Neural cell (in vitro differentiated cells): ENCODE results near the gene DMTF1. TPM values are rescaled to one million over a fixed set of nuclear protein-coding genes. Genes with fewer than 3 reads are reported as not detected.

Experiments used
- H2AFZ ChIP-seq: fragments of 200-600, 300-800 bp; sonication (generic), shearing (Covaris generic); 2 replicates; pipeline ENCODE4 v1.6.0; 2014; ENCODE audit warnings: low read depth, mild to moderate bottlenecking, antibody characterized with exemption, low read length, moderate library complexity
- H3F3A ChIP-seq: fragments of 200-600 bp; shearing (Covaris generic); 2 replicates; pipeline ENCODE4 v1.6.1; 2016; ENCODE audit warnings: mild to moderate bottlenecking, moderate library complexity, mixed read lengths, antibody characterized with exemption, low read length; ENCODE audit not compliant: insufficient read depth, poor library complexity, severe bottlenecking
- H3K27ac ChIP-seq: fragments of 200-600, 300-800 bp; sonication (generic), shearing (Covaris generic); 2 replicates; pipeline ENCODE4 v1.5.1; 2014; ENCODE audit warnings: mild to moderate bottlenecking, low read length, moderate library complexity
- H3K27me3 ChIP-seq: fragments of 300-800, 200-600 bp; sonication (generic), shearing (Covaris generic); 2 replicates; pipeline ENCODE4 v1.6.0; 2014; ENCODE audit warnings: mild to moderate bottlenecking, low read depth, low read length, moderate library complexity; ENCODE audit not compliant: insufficient read depth
- H3K36me3 ChIP-seq: fragments of 300-800, 200-600 bp; sonication (generic), shearing (Covaris generic); 2 replicates; pipeline ENCODE4 v1.5.1; 2014; ENCODE audit warnings: mild to moderate bottlenecking, antibody characterized with exemption, low read length, moderate library complexity; ENCODE audit not compliant: insufficient read depth
- H3K4me2 ChIP-seq: fragments of 300-800, 200-600 bp; sonication (generic), shearing (Covaris generic); 2 replicates; pipeline ENCODE4 v1.6.0; 2014; ENCODE audit warnings: mild to moderate bottlenecking, low read length
- H3K4me3 ChIP-seq: fragments of 300-800, 200-600 bp; sonication (generic), shearing (Covaris generic); 2 replicates; pipeline ENCODE4 v1.5.1; 2014; ENCODE audit warnings: mild to moderate bottlenecking, low read length, moderate library complexity
- H3K79me2 ChIP-seq: fragments of 200-600 bp; shearing (Covaris generic); replicated peaks from 2 replicates; pipeline ENCODE4 v1.6.0; 2014; ENCODE audit warnings: mild to moderate bottlenecking, low read length, moderate library complexity; ENCODE audit not compliant: insufficient read depth
- H3K9ac ChIP-seq: fragments of 300-800, 200-600 bp; sonication (generic), shearing (Covaris generic); 2 replicates; pipeline ENCODE4 v1.6.1; 2016; ENCODE audit warnings: mild to moderate bottlenecking, low read length, mixed read lengths
- H3K9me2 ChIP-seq: fragments of 200-600 bp; shearing (Covaris generic); 2 replicates; pipeline ENCODE4 v1.6.1; 2016; ENCODE audit warnings: mild to moderate bottlenecking, low read length, mixed read lengths; ENCODE audit not compliant: insufficient read depth
- H3K9me3 ChIP-seq: fragments of 200-600, 300-800 bp; sonication (generic), shearing (Covaris generic); 2 replicates; pipeline ENCODE4 v1.6.1; 2016; ENCODE audit warnings: mild to moderate bottlenecking, mixed run types, low read length, moderate library complexity, mixed read lengths
- H4K20me1 ChIP-seq: fragments of 200-600 bp; shearing (Covaris generic); 2 replicates; pipeline ENCODE4 v1.6.1; 2016; ENCODE audit warnings: mild to moderate bottlenecking, mixed run types; ENCODE audit not compliant: insufficient read depth
- EP300 ChIP-seq: fragments of 450-650 bp; conservative IDR thresholded peaks from 2 replicates; pipeline ENCODE4 v1.6.1; 2014; ENCODE audit warnings: antibody characterized with exemption, mild to moderate bottlenecking, moderate library complexity; ENCODE audit not compliant: poor library complexity, severe bottlenecking
- EZH2 ChIP-seq: fragments of 200-600, 300-800 bp; shearing (Covaris generic), sonication (generic); IDR thresholded peaks from 2 replicates; pipeline ENCODE4 v1.6.1; 2014; ENCODE audit warnings: antibody characterized with exemption, low read length, borderline replicate concordance, mild to moderate bottlenecking; ENCODE audit not compliant: insufficient read depth, poor library complexity, severe bottlenecking
- MXI1 ChIP-seq: fragments of 450-650 bp; conservative IDR thresholded peaks from 2 replicates; pipeline ENCODE4 v1.6.1; 2014; ENCODE audit warnings: antibody characterized with exemption, mild to moderate bottlenecking; ENCODE audit not compliant: poor library complexity, severe bottlenecking
- POLR2AphosphoS5 ChIP-seq: IDR thresholded peaks from 2 replicates; pipeline ENCODE4 v1.6.1; 2012
- RAD21 ChIP-seq: fragments of 450-650 bp; conservative IDR thresholded peaks from 2 replicates; pipeline ENCODE4 v1.6.1; 2014; ENCODE audit warnings: antibody characterized with exemption, mild to moderate bottlenecking, moderate library complexity
- SMC3 ChIP-seq: fragments of 450-650 bp; conservative IDR thresholded peaks from 2 replicates; pipeline ENCODE4 v1.6.1; 2014; ENCODE audit warnings: antibody characterized with exemption, mild to moderate bottlenecking, moderate library complexity; ENCODE audit not compliant: poor library complexity
- TAF1 ChIP-seq: IDR thresholded peaks from 2 replicates; pipeline ENCODE4 v1.6.1; 2012; ENCODE audit warnings: low read depth
- polyA minus RNA-seq: library from RNA; depleted of rRNA, polyadenylated mRNA; stranded (reverse); fragments of >200 nt; gene quantifications from 2 replicates; pipeline ENCODE4 v1.2.3, GENCODE V29; 2014
- polyA plus RNA-seq: library from polyadenylated mRNA; depleted of rRNA; stranded (reverse); fragments of >200 nt; gene quantifications from 2 replicates; pipeline ENCODE4 v1.2.3, GENCODE V29; 2014
- TF ChIP-seq, protein P1 (sequence below): IDR thresholded peaks from 2 replicates; pipeline ENCODE4 v1.6.1; 2012; ENCODE audit warnings: borderline replicate concordance
- TF ChIP-seq, protein P2 (sequence below): fragments of 450-650 bp; IDR thresholded peaks from 2 replicates; pipeline ENCODE4 v1.5.1; 2014; ENCODE audit warnings: antibody characterized with exemption, mild to moderate bottlenecking, moderate library complexity; ENCODE audit not compliant: poor library complexity, severe bottlenecking

The DMTF1 gene, protein sequence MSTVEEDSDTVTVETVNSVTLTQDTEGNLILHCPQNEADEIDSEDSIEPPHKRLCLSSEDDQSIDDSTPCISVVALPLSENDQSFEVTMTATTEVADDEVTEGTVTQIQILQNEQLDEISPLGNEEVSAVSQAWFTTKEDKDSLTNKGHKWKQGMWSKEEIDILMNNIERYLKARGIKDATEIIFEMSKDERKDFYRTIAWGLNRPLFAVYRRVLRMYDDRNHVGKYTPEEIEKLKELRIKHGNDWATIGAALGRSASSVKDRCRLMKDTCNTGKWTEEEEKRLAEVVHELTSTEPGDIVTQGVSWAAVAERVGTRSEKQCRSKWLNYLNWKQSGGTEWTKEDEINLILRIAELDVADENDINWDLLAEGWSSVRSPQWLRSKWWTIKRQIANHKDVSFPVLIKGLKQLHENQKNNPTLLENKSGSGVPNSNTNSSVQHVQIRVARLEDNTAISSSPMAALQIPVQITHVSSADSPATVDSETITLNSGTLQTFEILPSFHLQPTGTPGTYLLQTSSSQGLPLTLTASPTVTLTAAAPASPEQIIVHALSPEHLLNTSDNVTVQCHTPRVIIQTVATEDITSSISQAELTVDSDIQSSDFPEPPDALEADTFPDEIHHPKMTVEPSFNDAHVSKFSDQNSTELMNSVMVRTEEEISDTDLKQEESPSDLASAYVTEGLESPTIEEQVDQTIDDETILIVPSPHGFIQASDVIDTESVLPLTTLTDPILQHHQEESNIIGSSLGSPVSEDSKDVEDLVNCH
- polyA plus RNA-seq (253 and 314 TPM in 2 replicates), polyA minus RNA-seq (228 and 259 TPM in 2 replicates)

DNA sequence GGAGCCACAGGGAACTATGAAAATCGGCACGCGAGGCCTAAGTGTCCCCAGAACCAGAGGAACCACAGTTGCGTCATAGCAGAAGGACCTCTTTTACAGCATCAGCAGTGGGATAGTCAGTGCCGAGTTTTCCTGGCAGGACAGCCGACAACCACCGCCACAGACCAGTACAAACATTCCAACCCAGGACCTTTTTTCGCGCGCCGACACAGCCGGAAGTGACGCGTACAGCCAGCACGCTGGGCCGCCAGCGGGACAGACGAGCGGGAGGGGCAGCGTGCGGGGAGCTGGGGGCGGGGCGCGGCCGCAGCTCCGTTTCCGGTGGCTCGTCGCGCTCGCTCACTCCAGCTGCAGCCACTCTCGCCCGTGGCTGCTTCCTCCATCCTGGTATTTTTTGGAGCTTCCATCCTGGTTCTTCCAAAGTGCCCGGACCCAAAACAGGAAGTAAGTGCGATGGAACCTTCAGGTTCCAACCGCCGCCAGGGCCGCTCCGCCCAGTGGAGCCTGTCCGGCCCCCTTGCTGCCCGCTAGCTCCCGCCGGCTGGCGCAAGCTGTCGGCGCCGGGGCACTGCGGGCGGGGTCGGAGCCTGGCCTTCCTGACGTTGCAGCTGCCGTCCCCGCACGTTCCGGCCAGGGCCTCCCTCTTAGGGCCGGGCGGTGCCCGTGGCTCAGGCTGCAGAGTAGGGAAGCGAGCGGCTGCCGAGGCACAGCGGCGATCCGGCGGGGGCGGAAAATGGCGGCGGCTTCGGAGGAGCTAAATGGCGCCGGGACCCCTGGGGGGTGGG is at the start of gene DMTF1:
TSS of gene DMTF1 (plus strand) at position 342 of the 785 bp plus-strand sequence. CDS start 12,489 bp downstream, outside the sequence.
- Histone ChIP-seq H3K9me2 (no peaks in the 10 kb centered on the region), H2AFZ (peak within 1 kb of the TSS; percentile 75), H3K9ac (peak within 1 kb of the TSS; percentile 97), H3K36me3 (no peaks in the 10 kb centered on the region), H3K4me2 (peak within 1 kb of the TSS; percentile 89), H3K27me3 (no peaks in the 10 kb centered on the region), H3K9me3 (no peaks in the 10 kb centered on the region), H3F3A (peaks cover 3% of the 10 kb centered on the region), H3K79me2 (peaks cover 46% of the 10 kb centered on the region), H3K27ac (peak within 1 kb of the TSS; percentile 94), H3K4me3 (peak within 1 kb of the TSS; percentile 81), H4K20me1 (no peaks in the 10 kb centered on the region)
- TF ChIP-seq MXI1: peak; percentile 100
- peak; percentile 13 for TF ChIP-seq RAD21
- TF ChIP-seq, protein P1, sequence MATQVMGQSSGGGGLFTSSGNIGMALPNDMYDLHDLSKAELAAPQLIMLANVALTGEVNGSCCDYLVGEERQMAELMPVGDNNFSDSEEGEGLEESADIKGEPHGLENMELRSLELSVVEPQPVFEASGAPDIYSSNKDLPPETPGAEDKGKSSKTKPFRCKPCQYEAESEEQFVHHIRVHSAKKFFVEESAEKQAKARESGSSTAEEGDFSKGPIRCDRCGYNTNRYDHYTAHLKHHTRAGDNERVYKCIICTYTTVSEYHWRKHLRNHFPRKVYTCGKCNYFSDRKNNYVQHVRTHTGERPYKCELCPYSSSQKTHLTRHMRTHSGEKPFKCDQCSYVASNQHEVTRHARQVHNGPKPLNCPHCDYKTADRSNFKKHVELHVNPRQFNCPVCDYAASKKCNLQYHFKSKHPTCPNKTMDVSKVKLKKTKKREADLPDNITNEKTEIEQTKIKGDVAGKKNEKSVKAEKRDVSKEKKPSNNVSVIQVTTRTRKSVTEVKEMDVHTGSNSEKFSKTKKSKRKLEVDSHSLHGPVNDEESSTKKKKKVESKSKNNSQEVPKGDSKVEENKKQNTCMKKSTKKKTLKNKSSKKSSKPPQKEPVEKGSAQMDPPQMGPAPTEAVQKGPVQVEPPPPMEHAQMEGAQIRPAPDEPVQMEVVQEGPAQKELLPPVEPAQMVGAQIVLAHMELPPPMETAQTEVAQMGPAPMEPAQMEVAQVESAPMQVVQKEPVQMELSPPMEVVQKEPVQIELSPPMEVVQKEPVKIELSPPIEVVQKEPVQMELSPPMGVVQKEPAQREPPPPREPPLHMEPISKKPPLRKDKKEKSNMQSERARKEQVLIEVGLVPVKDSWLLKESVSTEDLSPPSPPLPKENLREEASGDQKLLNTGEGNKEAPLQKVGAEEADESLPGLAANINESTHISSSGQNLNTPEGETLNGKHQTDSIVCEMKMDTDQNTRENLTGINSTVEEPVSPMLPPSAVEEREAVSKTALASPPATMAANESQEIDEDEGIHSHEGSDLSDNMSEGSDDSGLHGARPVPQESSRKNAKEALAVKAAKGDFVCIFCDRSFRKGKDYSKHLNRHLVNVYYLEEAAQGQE: peak; percentile 86
- peak; percentile 58 for TF ChIP-seq SMC3
- TF ChIP-seq TAF1: peak; percentile 92
- no peak for TF ChIP-seq EZH2
- TF ChIP-seq, protein P2, sequence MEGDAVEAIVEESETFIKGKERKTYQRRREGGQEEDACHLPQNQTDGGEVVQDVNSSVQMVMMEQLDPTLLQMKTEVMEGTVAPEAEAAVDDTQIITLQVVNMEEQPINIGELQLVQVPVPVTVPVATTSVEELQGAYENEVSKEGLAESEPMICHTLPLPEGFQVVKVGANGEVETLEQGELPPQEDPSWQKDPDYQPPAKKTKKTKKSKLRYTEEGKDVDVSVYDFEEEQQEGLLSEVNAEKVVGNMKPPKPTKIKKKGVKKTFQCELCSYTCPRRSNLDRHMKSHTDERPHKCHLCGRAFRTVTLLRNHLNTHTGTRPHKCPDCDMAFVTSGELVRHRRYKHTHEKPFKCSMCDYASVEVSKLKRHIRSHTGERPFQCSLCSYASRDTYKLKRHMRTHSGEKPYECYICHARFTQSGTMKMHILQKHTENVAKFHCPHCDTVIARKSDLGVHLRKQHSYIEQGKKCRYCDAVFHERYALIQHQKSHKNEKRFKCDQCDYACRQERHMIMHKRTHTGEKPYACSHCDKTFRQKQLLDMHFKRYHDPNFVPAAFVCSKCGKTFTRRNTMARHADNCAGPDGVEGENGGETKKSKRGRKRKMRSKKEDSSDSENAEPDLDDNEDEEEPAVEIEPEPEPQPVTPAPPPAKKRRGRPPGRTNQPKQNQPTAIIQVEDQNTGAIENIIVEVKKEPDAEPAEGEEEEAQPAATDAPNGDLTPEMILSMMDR: peak; percentile 24
- peak; percentile 76 for TF ChIP-seq POLR2AphosphoS5
- TF ChIP-seq EP300: peak; percentile 75

DNA sequence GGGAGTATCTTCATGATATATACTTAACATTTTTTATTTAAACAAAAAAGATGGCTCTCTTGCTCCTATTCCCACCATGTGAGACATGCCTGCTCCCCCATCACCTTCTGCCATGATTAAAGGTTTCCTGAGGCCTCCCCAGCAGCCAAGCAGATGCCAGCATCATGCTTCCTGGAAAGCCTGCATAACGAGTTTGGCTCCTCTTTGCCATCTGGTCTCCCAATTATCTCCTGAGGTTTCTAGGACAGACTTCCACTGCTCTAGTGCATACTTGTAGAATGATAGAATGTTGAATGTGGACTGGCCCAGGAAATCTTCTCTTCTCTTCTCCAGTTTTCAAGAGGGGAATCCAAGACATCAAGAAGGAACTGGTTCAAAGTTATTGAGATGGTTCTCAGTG is 46.9 kb upstream of the DMTF1 start:
- Histone ChIP-seq H3K4me3 (no peak overlapping the region), H4K20me1 (no peaks in the 10 kb centered on the region), H3K9me3 (no peaks in the 10 kb centered on the region), H3K4me2 (no peak overlapping the region), H3K36me3 (no peaks in the 10 kb centered on the region), H2AFZ (no peak overlapping the region), H3K27me3 (no peaks in the 10 kb centered on the region), H3K79me2 (no peaks in the 10 kb centered on the region), H3K27ac (no peak overlapping the region), H3F3A (no peaks in the 10 kb centered on the region), H3K9me2 (no peaks in the 10 kb centered on the region), H3K9ac (no peak overlapping the region)
- TF ChIP-seq RAD21 (no peak), EZH2 (no peak), EP300 (no peak), POLR2AphosphoS5 (no peak), SMC3 (no peak), MXI1 (no peak), TAF1 (no peak)
- TF ChIP-seq, protein P2: no peak
- TF ChIP-seq, protein P1: no peak
